EH (cell line): Measurements from ENCODE around the gene TPH2.

Experiments used
- DNase-seq: peaks from one replicate; pipeline ENCODE4 v3.0.0-alpha.2; 2015; ENCODE audit warnings: low read depth

The TPH2 gene

GRCh38 chr12:71938728-71939385, at the start of gene TPH2:
Gene TPH2 (plus strand): TSS chr12:71938845. CDS start chr12:71938987, 142 bp downstream.
- DNase-seq = peak; percentile 66

- no peak for DNase-seq
These were observed 48.2 kb upstream of the TPH2 start for GRCh38 chr12:71890475-71890874.

DNA sequence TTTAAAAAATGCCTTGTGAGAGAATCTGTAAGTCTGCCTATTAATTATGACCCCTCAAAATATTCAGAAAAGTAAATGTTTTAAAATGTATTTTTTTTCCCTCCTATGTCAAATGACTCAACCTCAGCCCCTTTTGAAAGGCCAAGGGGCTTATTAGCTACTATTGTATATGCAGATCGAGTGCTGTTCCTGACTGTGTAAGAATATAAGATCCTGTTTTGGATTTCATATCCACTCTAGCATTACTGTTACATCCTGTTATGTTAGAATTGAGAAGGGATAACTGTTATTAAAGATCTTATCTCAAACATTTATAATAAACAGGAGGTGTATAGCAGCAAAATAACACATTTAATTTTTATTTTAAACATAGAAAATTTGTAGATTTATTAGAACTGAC, 46.6 kb upstream of the TPH2 start:
- no peak for DNase-seq

DNA sequence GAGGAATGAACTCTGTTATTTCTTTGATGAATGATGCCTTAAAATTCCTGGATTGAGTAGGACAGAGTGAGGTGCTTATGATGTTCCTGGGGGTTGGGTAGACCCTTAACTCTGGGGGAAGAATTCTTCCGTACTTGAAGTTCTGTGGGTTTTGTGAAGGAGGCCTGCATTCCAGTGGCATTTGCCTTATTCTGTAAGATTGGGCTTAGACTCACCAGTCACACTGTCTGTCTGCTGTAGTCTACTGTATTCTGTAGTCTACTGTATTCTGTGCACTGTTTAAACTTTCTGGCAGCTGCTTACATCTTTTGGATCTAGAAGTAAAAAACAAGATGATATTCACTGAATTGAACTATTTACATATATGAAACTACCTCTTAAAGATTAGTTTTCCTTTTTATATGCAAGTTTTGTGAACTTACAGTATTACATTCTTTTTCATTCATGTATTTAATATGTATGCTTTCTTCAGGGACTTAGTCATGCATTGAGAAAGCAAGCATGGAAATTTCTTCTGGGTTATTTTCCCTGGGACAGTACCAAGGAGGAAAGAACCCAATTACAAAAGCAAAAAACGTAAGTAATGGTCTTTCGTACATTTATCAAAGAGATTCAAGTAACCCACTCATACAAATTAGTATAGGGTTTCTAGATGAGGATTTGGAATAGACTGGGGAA, 42.3 kb upstream of the TPH2 start:
- no peak for DNase-seq

DNA sequence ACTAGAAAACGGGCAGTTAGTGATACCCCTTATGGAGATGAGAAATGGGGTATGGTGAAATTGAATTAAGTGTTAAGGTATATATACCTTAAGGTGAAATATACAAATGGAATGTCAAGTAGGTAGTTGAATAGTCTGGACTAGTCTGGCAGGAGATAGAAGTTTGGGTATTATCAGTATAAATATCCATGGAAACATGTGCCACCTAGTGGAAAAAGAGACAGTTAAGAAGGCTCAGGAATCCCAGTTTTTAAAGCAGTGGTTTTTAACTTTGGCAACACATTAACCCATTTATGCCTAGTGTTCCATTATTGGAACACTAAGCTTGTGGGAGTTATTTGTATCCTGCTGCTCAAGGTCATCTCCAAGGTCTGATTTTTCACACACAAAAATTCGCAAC, 38.6 kb upstream of the TPH2 start:
- DNase-seq = peak; percentile 27

GRCh38 chr12:71904629-71905028, 34.0 kb upstream of the TPH2 start:
- no peak for DNase-seq

- DNase-seq = no peak
These were observed 3.1 kb upstream of the TPH2 start for GRCh38 chr12:71935594-71935993.

- no peak for DNase-seq
These were observed 1.4 kb downstream of the TPH2 start for GRCh38 chr12:71940068-71940467.

- no peak for DNase-seq
These were observed 2.5 kb downstream of the TPH2 start for GRCh38 chr12:71941174-71941573.

DNA sequence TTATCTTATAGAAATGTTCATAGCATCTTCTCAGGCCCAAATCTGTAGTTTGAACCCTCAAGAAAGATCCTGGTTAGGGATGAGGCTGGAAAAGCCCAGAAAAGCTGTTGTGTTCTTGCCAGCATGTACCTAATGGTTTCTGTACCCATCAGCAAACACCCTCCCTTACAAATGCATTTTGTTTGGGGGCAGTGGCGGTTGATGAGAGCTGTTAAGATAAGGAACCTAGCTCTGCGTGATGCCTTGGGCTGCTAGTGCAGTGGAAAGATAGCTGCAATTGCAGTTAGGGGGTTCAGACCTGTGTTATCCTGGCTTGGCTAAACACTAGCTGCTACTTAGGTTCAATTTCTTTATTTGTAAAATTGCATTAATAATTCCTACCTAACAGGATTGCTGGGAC, 3.6 kb downstream of the TPH2 start:
- DNase-seq = no peak

- no peak for DNase-seq
These were observed 4.1 kb downstream of the TPH2 start for GRCh38 chr12:71942703-71943102.

- DNase-seq = peak; percentile 21
These were observed 6.5 kb downstream of the TPH2 start for GRCh38 chr12:71945121-71945520.

DNA sequence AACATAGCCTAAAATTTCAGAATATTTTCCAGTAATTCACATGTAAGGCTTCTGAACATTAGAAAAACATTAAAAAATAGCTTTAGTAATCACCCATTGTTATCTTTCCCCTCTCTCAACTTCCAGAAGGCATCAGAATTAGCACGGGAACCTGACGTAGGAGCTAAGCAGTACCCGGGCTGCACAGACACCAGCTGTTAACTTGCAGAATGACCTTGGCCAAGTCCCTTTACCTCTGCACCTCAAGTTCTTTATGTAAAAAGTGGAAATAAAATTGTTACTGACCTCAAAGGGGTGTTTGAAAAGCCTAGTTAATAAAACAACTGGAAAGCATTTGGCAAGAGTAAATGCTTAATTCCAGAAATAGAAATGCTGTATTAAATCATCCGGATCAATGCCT, 7.2 kb downstream of the TPH2 start:
- no peak for DNase-seq

DNA sequence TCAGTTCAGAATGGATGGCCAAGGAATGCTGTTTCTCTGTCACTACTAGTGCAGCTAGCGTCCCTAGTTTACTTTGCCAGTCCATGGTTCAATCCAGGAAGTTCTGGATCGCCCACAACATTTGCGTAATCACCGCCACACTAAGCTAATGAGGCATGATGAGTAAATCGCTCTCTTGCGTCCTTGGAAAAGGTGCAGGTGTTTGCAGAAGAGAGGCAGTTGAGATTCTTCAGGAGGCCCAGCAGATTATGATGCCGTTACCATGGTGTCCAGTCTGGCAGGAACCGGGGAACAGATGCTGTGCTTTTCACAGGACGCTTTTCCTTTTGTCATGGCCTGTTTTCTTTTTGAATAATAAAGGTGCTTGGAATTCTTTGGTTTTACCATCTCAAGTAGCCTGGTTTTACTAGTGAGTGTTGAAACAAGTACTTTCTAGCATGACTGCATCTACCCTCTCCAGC, 9.0 kb downstream of the TPH2 start:
- DNase-seq = peak; percentile 45

DNA sequence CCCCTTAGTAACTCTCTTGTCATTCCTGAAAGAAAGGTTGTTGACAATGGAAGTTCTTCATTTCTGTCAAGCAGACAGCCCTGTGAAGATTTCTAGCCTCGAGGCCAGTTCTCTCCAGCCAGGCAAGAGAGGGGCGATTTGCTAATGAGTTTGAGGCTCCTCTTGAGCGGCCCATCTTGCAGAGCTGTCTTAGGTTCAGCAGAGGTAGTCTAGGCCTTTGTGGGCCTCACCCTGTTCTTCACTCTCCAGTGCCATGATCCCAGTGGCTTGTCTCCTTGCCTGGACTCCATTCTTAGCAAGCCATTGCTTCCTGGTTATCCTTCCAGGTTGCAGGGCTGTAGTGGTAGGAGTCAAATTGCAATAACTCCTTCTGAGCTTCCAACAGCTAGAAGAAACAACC, 9.7 kb downstream of the TPH2 start:
- DNase-seq = no peak

DNA sequence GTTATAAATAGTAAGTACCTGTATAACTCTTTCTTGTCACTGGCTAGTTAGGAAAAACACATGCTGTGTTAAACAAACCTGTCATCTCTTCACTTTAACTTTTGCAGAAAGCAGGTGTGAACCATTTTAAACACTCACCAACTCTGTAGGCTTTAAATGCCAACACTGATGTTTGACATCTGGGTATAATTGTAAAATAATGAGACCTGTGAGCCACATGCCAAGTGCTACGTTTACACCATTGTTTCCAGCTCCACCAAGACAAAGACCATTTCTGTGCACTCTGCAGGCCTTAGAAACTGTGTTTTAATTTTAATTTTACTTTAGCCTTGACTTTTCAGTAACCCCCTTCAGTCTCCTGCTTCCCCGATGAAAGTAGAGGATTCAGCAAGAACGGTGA, 11.0 kb downstream of the TPH2 start:
- no peak for DNase-seq

DNA sequence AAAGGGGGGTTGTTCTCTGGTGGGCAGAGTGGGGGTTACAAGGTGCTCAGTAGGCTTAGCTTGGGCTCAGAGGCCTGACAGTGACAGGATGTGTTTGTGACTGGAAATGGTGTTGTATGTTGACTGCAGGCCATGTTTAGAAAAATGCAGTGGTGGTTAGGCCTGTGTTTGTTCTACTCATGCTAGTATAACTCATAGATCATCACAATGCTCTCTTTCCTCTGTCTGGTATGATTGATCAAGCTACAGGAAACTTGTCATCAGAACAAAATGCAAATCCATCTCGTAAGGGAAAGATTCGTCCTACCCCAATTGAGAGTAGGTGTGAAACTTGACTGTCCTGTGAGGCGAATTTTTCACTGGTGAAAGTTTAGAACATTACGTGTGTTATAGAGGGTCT, 11.8 kb downstream of the TPH2 start:
- no peak for DNase-seq

GRCh38 chr12:71950819-71951218, 12.2 kb downstream of the TPH2 start:
- no peak for DNase-seq

GRCh38 chr12:71954083-71954778, 15.6 kb downstream of the TPH2 start:
- no peak for DNase-seq

GRCh38 chr12:71954861-71955260, 16.2 kb downstream of the TPH2 start:
- no peak for DNase-seq

- DNase-seq = peak; percentile 67
These were observed 17.3 kb downstream of the TPH2 start for GRCh38 chr12:71955970-71956369.

DNA sequence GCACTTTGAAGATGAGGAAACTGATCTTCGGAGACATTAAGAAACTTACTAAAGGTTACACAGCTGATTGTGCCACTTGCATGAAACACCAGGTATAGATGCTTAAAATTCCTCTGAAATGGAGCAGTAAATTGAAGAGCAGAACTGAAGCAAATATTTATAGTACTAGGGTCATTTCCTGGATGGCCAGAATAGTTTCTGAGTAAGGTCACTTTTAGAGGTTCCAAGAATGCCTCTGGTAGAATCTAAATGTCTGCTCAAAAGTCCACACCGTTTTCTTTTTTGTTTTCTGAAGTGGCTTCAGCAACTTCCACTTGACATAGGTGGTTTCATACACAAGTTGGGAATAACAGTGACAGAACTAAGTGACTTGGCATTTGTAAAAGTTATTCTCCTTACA, 19.4 kb downstream of the TPH2 start:
- peak; percentile 65 for DNase-seq

DNA sequence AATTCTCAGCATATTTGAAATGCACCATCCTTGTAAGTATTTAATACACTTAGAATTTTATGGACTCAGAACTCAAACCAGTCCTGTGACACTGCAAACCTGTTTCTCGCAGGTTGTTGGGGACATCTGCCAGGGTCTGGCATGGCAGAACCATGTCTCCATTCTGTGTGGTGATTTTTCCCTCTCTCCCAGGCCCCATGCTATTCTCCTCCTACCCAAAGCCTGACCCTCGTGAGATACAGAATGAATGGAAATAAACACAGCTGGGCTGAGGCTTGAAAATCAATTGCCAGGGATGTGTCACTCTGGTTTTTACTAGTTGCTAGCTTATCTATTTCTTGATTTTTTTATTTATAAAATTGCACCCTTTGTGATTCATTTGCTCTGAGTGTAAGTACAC, 19.8 kb downstream of the TPH2 start:
- DNase-seq = peak; percentile 18
